Measurements from ENCODE around the gene NDUFV1. TPM values are rescaled to one million over a fixed set of nuclear protein-coding genes. Genes with fewer than 3 reads are reported as not detected.
A peak's percentile ranks its signal among the peaks of the same experiment; 100 is the strongest.

Gene NDUFV1
- total and polyA plus RNA-seq, 2 experiments from 2014 or later: 136 to 168 TPM

DNA sequence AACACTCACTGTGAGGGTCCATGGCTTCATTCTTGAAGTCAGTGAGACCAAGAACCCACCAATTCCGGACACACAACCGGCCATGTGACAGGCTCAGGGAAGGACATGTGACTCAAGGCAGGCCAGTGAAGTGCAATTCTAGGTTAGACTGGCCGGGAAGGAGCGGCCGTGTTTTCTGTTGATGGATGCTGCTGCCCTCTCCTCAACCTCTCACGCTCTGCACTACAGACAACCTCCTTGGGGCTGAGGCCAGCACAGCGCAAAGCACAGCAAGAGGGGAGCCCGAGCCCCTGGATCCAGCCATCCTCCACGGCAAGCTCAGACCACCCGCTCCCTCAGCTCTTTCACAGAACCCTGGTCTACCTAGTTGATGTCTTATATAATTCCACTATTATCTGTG lies 20.2 kb downstream of the NDUFV1 start:
- no peak overlapping the region for H3K4me3 ChIP-seq
- no peaks in the 10 kb centered on the region for H3K27me3 ChIP-seq (replicated peaks; ENCODE audit: insufficient read depth)
- no peak overlapping the region for H3K4me2 ChIP-seq (ENCODE audit: unreplicated experiment)
- no peaks in the 10 kb centered on the region for H3F3A ChIP-seq (ENCODE audit: insufficient read depth)
- no peaks in the 10 kb centered on the region for H3K79me2 ChIP-seq (ENCODE audit: insufficient read depth)
- no peak overlapping the region for H3K27ac ChIP-seq
- 81 to 93% methylated on average over 10 of the region's 10 CpGs for WGBS, 2 experiments (ENCODE audit: low coverage in 1 of 2, low lambda C conversion rate in 2 of 2, missing lambda C conversion rate in 2 of 2)
- no peaks in the 10 kb centered on the region for H3K9me3 ChIP-seq (ENCODE audit: low read depth)
- DNase-seq: no peak
- H4K20me1 ChIP-seq (ENCODE audit: insufficient read depth): no peaks in the 10 kb centered on the region
- in situ Hi-C loops (cut with MboI): no loop called here
- H3K9me2 ChIP-seq (ENCODE audit: insufficient read depth): no peaks in the 10 kb centered on the region
- H2AFZ ChIP-seq: no peak overlapping the region
- H3K36me3 ChIP-seq (ENCODE audit: low read depth): no peaks in the 10 kb centered on the region
- H3K9ac ChIP-seq: no peak overlapping the region
- TF ChIP-seq EZH2 (IDR thresholded peaks at IDR 0.05; ENCODE audit: insufficient read depth, poor library complexity, severe bottlenecking): no peak
- no peak for TF ChIP-seq EZH2phosphoT487 (IDR thresholded peaks at IDR 0.05; ENCODE audit: insufficient read depth, low read depth)
- no peaks in the 10 kb centered on the region for H3K4me1 ChIP-seq (ENCODE audit: insufficient read depth)

DNA sequence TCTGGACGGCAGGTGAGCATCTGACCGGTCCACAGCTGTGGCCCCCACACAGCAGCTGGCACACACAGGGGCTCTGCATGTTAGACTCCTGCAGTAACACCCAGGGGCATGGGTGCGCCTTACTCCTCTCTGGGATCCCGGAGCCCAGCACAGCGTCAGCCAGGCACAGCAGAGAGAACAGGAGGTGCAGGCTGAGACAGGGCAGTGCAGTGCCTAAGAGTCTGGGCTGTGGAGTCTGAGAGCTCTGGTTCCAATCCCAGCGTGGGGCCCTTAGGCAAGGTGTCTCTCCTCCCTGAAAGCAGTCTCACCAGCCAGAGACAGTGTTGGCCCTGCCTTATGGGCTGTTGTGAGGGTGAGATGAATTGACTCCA lies 20.7 kb downstream of the NDUFV1 start:
- no peaks in the 10 kb centered on the region for H3K27me3 ChIP-seq (replicated peaks; ENCODE audit: insufficient read depth)
- H3K4me1 ChIP-seq (ENCODE audit: insufficient read depth): no peaks in the 10 kb centered on the region
- DNase-seq: no peak
- WGBS, 2 experiments (ENCODE audit: low coverage in 1 of 2, low lambda C conversion rate in 2 of 2, missing lambda C conversion rate in 2 of 2): 83 to 85% methylated on average over 5 to 6 of the region's 6 CpGs
- no peak overlapping the region for H3K4me3 ChIP-seq
- no peaks in the 10 kb centered on the region for H3F3A ChIP-seq (ENCODE audit: insufficient read depth)
- H3K9me2 ChIP-seq (ENCODE audit: insufficient read depth): no peaks in the 10 kb centered on the region
- H2AFZ ChIP-seq: no peak overlapping the region
- TF ChIP-seq EZH2phosphoT487 (IDR thresholded peaks at IDR 0.05; ENCODE audit: insufficient read depth, low read depth) (no peak), EZH2 (IDR thresholded peaks at IDR 0.05; ENCODE audit: insufficient read depth, poor library complexity, severe bottlenecking) (no peak)
- H3K4me2 ChIP-seq (ENCODE audit: unreplicated experiment): no peak overlapping the region
- H3K9me3 ChIP-seq (ENCODE audit: low read depth): no peaks in the 10 kb centered on the region
- in situ Hi-C loops (cut with MboI): no loop called here
- no peaks in the 10 kb centered on the region for H3K79me2 ChIP-seq (ENCODE audit: insufficient read depth)
- no peak overlapping the region for H3K9ac ChIP-seq
- no peak overlapping the region for H3K27ac ChIP-seq
- no peaks in the 10 kb centered on the region for H3K36me3 ChIP-seq (ENCODE audit: low read depth)
- H4K20me1 ChIP-seq (ENCODE audit: insufficient read depth): no peaks in the 10 kb centered on the region

DNA sequence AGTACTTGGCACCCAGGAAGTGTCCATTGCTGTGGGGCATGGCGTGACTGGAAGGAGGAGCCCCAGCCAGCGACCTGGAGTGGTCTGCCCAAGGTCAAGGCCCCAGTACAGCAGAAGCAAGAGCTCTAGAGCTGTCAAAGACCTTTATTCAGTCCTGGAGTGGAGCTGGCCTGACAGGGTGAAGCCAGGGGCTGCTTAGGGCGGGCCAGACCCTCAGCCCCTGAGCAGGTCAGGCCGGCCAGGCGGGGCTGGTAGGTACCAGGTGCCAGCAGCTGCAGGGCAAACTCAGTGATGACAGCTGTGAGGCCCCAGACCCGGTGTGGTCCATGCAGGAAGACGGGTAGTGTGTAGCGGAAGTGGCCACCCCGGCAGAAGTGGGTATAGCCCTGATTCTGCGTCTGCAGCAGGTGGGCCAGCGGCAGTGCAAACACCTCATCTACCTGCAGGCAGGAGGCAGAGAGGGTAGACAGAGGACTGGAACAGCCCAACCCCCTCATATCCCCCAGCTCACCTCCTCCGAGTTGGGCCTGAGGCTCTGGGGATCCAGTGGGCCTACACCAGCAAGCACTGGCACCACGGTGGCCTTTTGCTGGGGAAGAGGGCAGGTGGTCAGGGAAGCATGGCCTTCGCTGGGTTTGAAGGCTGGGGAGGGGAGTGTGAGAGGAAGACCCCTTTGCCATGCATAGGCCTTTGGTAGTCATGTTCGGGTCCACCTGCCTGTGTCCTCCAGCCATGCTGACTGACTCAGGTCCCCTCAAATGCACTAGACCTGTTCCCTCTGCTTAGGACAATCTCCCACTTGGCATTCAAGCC lies 21.3 kb downstream of the NDUFV1 start:
- WGBS, 2 experiments (ENCODE audit: low coverage in 1 of 2, low lambda C conversion rate in 2 of 2, missing lambda C conversion rate in 2 of 2): 82 to 85% methylated on average over 15 of the region's 15 CpGs
- in situ Hi-C loops (cut with MboI): no loop called here
- no peaks in the 10 kb centered on the region for H3K27me3 ChIP-seq (replicated peaks; ENCODE audit: insufficient read depth)
- H3K9ac ChIP-seq: no peak overlapping the region
- no peak overlapping the region for H2AFZ ChIP-seq
- no peak overlapping the region for H3K4me3 ChIP-seq
- H3K4me1 ChIP-seq (ENCODE audit: insufficient read depth): no peaks in the 10 kb centered on the region
- H3F3A ChIP-seq (ENCODE audit: insufficient read depth): no peaks in the 10 kb centered on the region
- no peak overlapping the region for H3K4me2 ChIP-seq (ENCODE audit: unreplicated experiment)
- no peaks in the 10 kb centered on the region for H3K9me2 ChIP-seq (ENCODE audit: insufficient read depth)
- H3K9me3 ChIP-seq (ENCODE audit: low read depth): no peaks in the 10 kb centered on the region
- no peaks in the 10 kb centered on the region for H4K20me1 ChIP-seq (ENCODE audit: insufficient read depth)
- no peak overlapping the region for H3K27ac ChIP-seq
- no peak for DNase-seq
- H3K79me2 ChIP-seq (ENCODE audit: insufficient read depth): no peaks in the 10 kb centered on the region
- no peak for TF ChIP-seq EZH2 (IDR thresholded peaks at IDR 0.05; ENCODE audit: insufficient read depth, poor library complexity, severe bottlenecking)
- H3K36me3 ChIP-seq (ENCODE audit: low read depth): no peaks in the 10 kb centered on the region

DNA sequence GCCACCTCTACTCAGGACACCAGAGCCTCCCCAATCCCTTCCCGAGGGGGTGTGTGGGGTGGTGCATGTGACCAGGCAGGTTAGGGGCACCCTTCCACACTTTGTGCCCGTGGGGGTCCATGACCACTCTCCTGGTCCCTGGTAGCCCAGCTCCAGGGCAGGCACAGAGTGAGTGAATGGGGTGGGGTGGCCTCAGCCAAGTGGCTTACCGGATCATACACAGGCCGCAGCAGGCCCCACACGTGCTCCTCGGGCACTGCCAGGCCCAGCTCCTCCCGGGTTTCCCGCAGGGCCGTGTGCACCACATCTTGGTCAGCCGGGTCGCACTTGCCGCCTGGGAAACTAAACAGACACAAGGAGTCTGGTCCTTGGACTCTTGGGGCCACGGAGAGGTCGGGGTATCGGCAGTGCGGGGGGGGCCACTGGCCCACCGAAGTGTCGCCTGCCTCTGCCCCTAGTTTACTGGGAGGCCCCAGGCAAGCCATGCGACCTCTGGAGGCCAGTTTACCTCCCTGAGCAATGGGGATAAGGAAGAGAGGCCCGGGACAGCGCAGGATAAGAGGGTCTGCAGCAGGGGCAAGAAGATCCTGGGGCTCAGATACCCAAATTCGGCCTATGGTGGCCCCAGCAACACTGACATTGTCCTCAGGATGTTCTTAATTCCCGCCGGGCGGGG lies 22.1 kb downstream of the NDUFV1 start:
- TF ChIP-seq EZH2 (IDR thresholded peaks at IDR 0.05; ENCODE audit: insufficient read depth, poor library complexity, severe bottlenecking) (no peak), EZH2phosphoT487 (IDR thresholded peaks at IDR 0.05; ENCODE audit: insufficient read depth, low read depth) (no peak)
- no peaks in the 10 kb centered on the region for H3K9me3 ChIP-seq (ENCODE audit: low read depth)
- no peaks in the 10 kb centered on the region for H3K27me3 ChIP-seq (replicated peaks; ENCODE audit: insufficient read depth)
- no peaks in the 10 kb centered on the region for H3K79me2 ChIP-seq (ENCODE audit: insufficient read depth)
- H3K4me1 ChIP-seq (ENCODE audit: insufficient read depth): no peaks in the 10 kb centered on the region
- H3K9ac ChIP-seq: no peak overlapping the region; the same call in 1 of the 2 replicates
- H3K27ac ChIP-seq: no peak overlapping the region
- no peaks in the 10 kb centered on the region for H3F3A ChIP-seq (ENCODE audit: insufficient read depth)
- H3K9me2 ChIP-seq (ENCODE audit: insufficient read depth): no peaks in the 10 kb centered on the region
- H3K4me3 ChIP-seq: peak overlapping the region; percentile 71; the same call in 1 of the 2 replicates
- no peaks in the 10 kb centered on the region for H3K36me3 ChIP-seq (ENCODE audit: low read depth)
- in situ Hi-C loops (cut with MboI): no loop called here
- 33 to 34% methylated on average over 21 to 25 of the region's 25 CpGs for WGBS, 2 experiments (ENCODE audit: low coverage in 1 of 2, low lambda C conversion rate in 2 of 2, missing lambda C conversion rate in 2 of 2)
- no peak overlapping the region for H2AFZ ChIP-seq
- DNase-seq: no peak
- no peaks in the 10 kb centered on the region for H4K20me1 ChIP-seq (ENCODE audit: insufficient read depth)
- no peak overlapping the region for H3K4me2 ChIP-seq (ENCODE audit: unreplicated experiment)

All from GM23248 (cell line).